AG09309 (cell line): ENCODE measurements around the gene MYH15.

Experiments used
- DNase-seq: peaks from one replicate; pipeline ENCODE4 v3.0.0-alpha.2; 2010; ENCODE audit warnings: low read depth
- H3K4me3 ChIP-seq: 2 replicates; pipeline ENCODE4 v1.5.1; 2011; ENCODE audit warnings: mild to moderate bottlenecking, low read depth, low read length, moderate library complexity; ENCODE audit not compliant: control insufficient read depth
- CTCF ChIP-seq: IDR thresholded peaks from 2 replicates; pipeline ENCODE4 v1.5.1; 2011; ENCODE audit warnings: mild to moderate bottlenecking, low read depth, low read length, inconsistent platforms; ENCODE audit not compliant: insufficient read depth, control insufficient read depth; ENCODE audit errors: missing control alignments

Gene MYH15

GRCh38 chr3:108491456-108491855 lies 18.9 kb downstream of the MYH15 start:
- no peak overlapping the region for H3K4me3 ChIP-seq
- no peak for TF ChIP-seq CTCF
- no peak for DNase-seq

GRCh38 chr3:108489776-108490175 lies 20.6 kb downstream of the MYH15 start:
- no peak overlapping the region for H3K4me3 ChIP-seq
- TF ChIP-seq CTCF = peak; percentile 74
- no peak for DNase-seq

- peak; percentile 18 for DNase-seq
- no peak for TF ChIP-seq CTCF
Observed at GRCh38 chr3:108488631-108489030, 21.8 kb downstream of the MYH15 start.

GRCh38 chr3:108487439-108487838 lies 23.0 kb downstream of the MYH15 start:
- no peak for TF ChIP-seq CTCF
- DNase-seq = no peak
- no peak overlapping the region for H3K4me3 ChIP-seq

More at GRCh38 chr3:108488631-108489030, 21.8 kb downstream of the MYH15 start:
- no peak overlapping the region for H3K4me3 ChIP-seq

- H3K4me3 ChIP-seq = no peak overlapping the region
- no peak for TF ChIP-seq CTCF
- no peak for DNase-seq
Observed at GRCh38 chr3:108486941-108487340, 23.5 kb downstream of the MYH15 start.

- no peak for DNase-seq
- TF ChIP-seq CTCF = no peak
- no peak overlapping the region for H3K4me3 ChIP-seq
Observed at GRCh38 chr3:108486338-108486737, 24.1 kb downstream of the MYH15 start.

- DNase-seq = no peak
- no peak for TF ChIP-seq CTCF
- no peak overlapping the region for H3K4me3 ChIP-seq
Observed at GRCh38 chr3:108485146-108485545, 25.2 kb downstream of the MYH15 start.
